ENCODE data around the gene APOE. TPM values are rescaled to one million over a fixed set of nuclear protein-coding genes. Genes with fewer than 3 reads are reported as not detected.

APOE gene
- total and polyA plus RNA-seq, 2 experiments from 2014 or later: 1,133 to 1,438 TPM

DNA sequence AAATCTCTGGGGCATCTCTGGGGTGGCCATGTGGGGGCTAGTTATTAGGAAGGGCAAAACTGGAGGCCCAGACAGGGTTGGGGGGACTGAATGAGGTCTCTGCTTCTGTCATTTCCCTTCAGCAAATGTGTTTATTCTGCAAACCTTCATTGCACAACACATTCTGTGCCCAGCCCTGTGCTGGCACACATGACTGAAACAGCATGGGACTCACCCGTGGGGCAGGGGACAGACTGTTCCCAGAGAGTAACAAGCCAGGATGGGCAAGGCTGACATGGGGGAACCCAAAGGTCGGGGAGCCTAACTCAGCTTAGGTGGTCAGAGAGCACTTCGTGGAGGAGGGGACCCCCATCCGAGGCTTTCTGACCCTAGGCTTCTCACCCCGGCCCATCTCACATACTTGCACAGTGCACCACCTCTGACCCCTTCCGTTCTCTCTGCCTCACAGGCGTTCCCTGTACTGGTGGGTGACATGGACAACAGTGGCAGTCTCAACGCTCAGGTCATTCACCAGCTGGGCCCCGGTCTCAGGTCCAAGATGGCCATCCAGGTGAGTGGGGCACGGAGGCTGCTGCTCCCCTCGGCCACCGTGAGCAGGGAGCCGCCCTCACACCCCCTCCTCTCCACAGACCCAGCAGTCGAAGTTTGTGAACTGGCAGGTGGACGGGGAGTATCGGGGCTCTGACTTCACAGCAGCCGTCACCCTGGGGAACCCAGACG, 12.1 kb upstream of the APOE start:
- Histone ChIP-seq H3K4me1 (ENCODE audit: insufficient read depth) (peaks cover 9% of the 10 kb centered on the region; the same call in 1 of the 2 replicates), H3K9me2 (ENCODE audit: insufficient read depth) (no peaks in the 10 kb centered on the region), H3K79me2 (replicated peaks; ENCODE audit: insufficient read depth) (peaks cover 44% of the 10 kb centered on the region), H4K20me1 (replicated peaks; ENCODE audit: insufficient read depth) (peaks cover 46% of the 10 kb centered on the region), H3K27ac (ENCODE audit: low read depth) (no peak overlapping the region; the same call in 1 of the 2 replicates), H2AFZ (no peak overlapping the region), H3K4me3 (no peak overlapping the region), H3K4me2 (no peak overlapping the region), H3K36me3 (ENCODE audit: insufficient read depth) (peaks cover 45% of the 10 kb centered on the region), H3K27me3 (ENCODE audit: insufficient read depth) (no peaks in the 10 kb centered on the region), H3F3A (replicated peaks; ENCODE audit: low read depth) (peaks cover 29% of the 10 kb centered on the region)
- peak overlapping the region; percentile 95 for H3K4me3 Mint-ChIP-seq
- H3K36me3 Mint-ChIP-seq (ENCODE audit: low read depth): peaks cover 79% of the 10 kb centered on the region
- peak overlapping the region; percentile 56; the same call in 1 of the 2 replicates for H3K27ac Mint-ChIP-seq
- TF ChIP-seq JUNB (IDR thresholded peaks at IDR 0.05; ENCODE audit: unreplicated experiment) (no peak), POLR2AphosphoS5 (IDR thresholded peaks at IDR 0.05; ENCODE audit: low read depth) (no peak), CREB1 (CRISPR knock-in tag; IDR thresholded peaks at IDR 0.05; ENCODE audit: low read depth) (no peak), EZH2 (IDR thresholded peaks at IDR 0.05; ENCODE audit: low read depth, unreplicated experiment) (no peak), STAT1 (IDR thresholded peaks at IDR 0.05; ENCODE audit: unreplicated experiment) (no peak), ZNF331 (CRISPR knock-in tag; IDR thresholded peaks at IDR 0.05; ENCODE audit: low read depth) (no peak), ZNF462 (CRISPR knock-in tag; IDR thresholded peaks at IDR 0.05) (no peak), CTCF (conservative IDR thresholded peaks at IDR 0.05; ENCODE audit: low read depth in 2 of 2) (no peak), EZH2phosphoT487 (IDR thresholded peaks at IDR 0.05; ENCODE audit: unreplicated experiment) (no peak), NANOG (IDR thresholded peaks at IDR 0.05; ENCODE audit: borderline replicate concordance) (no peak), ZNF114 (CRISPR knock-in tag; IDR thresholded peaks at IDR 0.05) (no peak)
- TF ChIP-seq, protein P1, sequence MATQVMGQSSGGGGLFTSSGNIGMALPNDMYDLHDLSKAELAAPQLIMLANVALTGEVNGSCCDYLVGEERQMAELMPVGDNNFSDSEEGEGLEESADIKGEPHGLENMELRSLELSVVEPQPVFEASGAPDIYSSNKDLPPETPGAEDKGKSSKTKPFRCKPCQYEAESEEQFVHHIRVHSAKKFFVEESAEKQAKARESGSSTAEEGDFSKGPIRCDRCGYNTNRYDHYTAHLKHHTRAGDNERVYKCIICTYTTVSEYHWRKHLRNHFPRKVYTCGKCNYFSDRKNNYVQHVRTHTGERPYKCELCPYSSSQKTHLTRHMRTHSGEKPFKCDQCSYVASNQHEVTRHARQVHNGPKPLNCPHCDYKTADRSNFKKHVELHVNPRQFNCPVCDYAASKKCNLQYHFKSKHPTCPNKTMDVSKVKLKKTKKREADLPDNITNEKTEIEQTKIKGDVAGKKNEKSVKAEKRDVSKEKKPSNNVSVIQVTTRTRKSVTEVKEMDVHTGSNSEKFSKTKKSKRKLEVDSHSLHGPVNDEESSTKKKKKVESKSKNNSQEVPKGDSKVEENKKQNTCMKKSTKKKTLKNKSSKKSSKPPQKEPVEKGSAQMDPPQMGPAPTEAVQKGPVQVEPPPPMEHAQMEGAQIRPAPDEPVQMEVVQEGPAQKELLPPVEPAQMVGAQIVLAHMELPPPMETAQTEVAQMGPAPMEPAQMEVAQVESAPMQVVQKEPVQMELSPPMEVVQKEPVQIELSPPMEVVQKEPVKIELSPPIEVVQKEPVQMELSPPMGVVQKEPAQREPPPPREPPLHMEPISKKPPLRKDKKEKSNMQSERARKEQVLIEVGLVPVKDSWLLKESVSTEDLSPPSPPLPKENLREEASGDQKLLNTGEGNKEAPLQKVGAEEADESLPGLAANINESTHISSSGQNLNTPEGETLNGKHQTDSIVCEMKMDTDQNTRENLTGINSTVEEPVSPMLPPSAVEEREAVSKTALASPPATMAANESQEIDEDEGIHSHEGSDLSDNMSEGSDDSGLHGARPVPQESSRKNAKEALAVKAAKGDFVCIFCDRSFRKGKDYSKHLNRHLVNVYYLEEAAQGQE (IDR thresholded peaks at IDR 0.05; ENCODE audit: unreplicated experiment): no peak
- TF ChIP-seq, protein P2, sequence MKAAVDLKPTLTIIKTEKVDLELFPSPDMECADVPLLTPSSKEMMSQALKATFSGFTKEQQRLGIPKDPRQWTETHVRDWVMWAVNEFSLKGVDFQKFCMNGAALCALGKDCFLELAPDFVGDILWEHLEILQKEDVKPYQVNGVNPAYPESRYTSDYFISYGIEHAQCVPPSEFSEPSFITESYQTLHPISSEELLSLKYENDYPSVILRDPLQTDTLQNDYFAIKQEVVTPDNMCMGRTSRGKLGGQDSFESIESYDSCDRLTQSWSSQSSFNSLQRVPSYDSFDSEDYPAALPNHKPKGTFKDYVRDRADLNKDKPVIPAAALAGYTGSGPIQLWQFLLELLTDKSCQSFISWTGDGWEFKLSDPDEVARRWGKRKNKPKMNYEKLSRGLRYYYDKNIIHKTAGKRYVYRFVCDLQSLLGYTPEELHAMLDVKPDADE (IDR thresholded peaks at IDR 0.05): no peak
- H3K9me3 Mint-ChIP-seq: peaks cover 3% of the 10 kb centered on the region; the same call in 2 of the 3 replicates
- no peak for ATAC-seq
- H3K4me1 Mint-ChIP-seq: peaks cover 22% of the 10 kb centered on the region
- DNase-seq (ENCODE audit: low spot score): no peak
- peaks cover 25% of the 10 kb centered on the region for H3K27me3 Mint-ChIP-seq (ENCODE audit: insufficient read depth, low read depth, poor library complexity)

Measured in GM23338 (cell line).